ENCODE results near the gene GIMAP1. TPM values are rescaled to one million over a fixed set of nuclear protein-coding genes. Genes with fewer than 3 reads are reported as not detected.

The GIMAP1 gene
- total RNA-seq, 1 donor from 2014 or later, result 4.4 TPM

GRCh38 chr7:150721970-150722373 is 5.6 kb downstream of the GIMAP1 start:
- no peak for DNase-seq (ENCODE audit: low spot score)

DNA sequence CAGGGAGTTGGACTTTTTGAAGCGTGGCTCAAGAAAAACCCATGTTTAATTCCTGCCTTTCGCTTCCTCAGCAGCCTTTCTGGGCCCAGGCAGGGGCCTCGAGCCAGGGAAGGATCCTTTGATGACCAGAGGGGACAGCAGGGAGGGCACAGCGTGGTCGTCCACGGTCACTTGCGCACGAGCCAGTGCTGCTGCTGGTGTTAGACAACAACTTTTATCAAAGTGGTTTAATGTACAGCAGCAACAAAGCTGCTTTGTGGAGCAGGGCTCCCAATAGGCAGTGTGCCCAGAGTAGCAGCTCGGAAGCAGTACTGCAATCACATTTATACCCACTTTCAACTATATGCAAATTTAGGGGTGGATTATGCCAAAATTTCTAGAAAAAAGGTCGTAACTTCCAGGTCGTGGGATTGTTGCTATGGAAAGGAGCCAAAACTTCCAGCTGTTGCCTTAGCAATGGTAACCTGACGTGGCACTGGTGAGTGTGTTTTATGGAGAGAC is 6.1 kb downstream of the GIMAP1 start:
- no peak for DNase-seq (ENCODE audit: low spot score)

DNA sequence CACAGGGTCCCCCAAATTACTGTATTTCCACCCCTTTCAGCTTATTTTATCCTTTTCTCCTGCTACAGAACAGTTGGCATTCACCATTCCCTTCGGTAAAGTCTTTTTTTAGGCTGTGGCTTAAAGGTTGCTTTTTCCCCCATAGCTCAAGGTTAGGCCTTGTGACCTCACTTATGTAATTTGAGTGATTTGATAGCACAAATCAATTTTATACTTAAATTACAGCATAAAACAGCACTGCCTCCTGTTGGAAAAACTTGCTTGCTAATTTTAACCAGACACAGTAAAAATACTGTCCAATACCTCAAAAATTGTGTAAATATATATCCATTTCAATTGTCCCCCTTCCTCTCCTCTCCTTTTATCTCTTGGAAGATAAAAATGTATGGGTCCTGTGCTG is 7.1 kb downstream of the GIMAP1 start:
- DNase-seq (ENCODE audit: low spot score), result no peak

DNA sequence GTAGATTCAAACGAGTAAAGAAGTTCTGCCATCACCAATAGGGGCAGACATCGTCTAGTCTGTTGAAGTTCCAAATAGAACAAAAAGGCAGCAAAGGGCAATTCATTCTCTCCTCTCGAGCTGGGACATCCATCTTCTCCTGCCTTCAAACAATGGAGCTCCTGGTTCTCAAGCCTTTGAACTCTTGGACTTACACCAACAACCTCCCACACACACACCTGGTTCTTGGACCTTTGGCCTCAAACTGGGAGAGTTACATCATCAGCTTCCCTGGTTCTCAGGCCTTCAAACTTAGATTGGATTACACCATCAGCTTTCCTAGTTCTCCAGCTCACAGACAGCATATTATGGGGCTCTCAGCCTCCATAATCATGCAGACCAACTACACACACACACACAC is 11.0 kb downstream of the GIMAP1 start:
- DNase-seq (ENCODE audit: low spot score), result no peak

GRCh38 chr7:150728011-150728410 is 11.6 kb downstream of the GIMAP1 start:
- DNase-seq (ENCODE audit: low spot score), result no peak

- no peak for DNase-seq (ENCODE audit: low spot score)
Observed at GRCh38 chr7:150728609-150729008, 12.2 kb downstream of the GIMAP1 start.

GRCh38 chr7:150731916-150732315 is 15.5 kb downstream of the GIMAP1 start:
- DNase-seq (ENCODE audit: low spot score), result no peak

DNA sequence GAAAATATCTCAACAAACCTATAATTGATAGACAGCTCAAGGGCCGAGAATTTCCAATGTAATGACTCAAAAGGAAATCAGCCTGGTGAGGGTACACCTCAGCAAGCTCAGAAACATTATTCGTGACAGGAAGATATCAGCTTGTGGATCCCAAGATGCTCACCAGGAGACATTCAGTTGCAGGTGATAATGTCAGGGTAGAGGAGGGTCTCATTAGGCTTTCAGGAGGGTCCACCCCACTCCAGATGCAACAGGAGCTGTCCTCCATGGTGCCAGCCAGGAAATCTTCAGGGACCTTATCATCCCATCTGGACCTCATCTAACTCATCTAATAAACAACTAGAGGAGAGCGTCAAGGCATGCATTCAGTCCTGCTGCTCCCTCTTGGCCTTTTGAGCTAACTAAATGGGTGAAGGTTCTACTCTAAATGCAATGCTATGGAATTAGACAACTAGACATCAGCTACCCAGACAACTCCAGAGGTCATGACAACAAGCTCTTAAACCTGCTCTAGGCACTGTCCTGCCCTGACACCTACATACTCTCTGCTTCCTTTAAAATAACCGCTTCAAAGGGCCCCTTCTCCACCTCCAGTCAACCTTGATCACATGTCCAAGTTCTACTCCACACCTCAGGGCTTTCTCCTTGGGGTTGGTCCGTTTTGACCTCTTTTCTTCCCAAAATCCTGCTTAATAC is 16.5 kb downstream of the GIMAP1 start:
- DNase-seq (ENCODE audit: low spot score), result no peak

DNA sequence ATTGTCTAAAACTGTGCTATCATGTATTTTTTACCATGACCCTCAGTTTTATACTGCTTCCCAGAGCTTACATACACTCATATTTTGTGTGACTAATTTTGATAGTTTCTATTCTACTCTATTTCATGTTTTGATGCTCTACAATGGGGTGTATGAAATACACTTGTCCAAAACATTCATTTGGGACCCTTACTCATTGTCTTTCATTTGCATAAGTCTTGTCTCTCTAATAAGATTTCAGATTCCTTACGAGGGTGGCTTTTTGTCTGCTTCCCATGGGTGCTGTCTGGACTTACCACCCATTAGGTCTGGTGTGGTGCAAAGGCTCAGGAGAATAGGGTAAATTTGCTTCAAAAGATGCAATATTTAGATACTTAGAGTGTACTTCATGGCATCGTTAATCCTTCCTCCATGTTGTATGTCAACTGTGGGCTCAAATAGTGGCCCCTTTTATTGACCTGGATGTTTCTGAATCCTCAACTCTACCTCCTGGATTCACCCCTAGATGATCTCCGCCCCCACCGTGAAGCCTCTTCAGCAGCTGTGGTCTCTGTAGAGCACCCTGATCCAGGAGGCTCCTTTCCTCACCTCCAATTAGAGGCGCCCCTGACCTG is 17.2 kb downstream of the GIMAP1 start:
- no peak for DNase-seq (ENCODE audit: low spot score)

DNA sequence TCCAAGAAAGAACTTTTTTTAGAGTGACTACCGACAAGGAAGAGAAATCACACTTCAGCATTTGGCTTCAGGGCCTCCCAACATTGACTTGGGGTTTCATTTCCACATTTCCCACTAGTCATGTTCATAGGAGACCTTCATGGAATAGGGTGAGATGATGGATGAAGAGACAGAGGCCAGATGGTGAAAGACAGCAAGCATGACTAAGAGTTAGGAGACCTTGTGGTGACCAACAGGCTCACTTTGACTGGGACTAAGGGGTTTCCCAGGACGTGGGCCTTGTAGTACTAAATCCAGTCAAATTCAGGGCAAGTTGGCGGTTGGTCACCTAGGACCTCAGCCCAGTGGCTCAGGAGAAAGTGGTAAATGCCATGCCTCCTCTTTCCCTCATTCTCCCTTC is 17.8 kb downstream of the GIMAP1 start:
- DNase-seq (ENCODE audit: low spot score), result no peak

- no peak for DNase-seq (ENCODE audit: low spot score)
Observed at GRCh38 chr7:150735596-150736358, 19.4 kb downstream of the GIMAP1 start.

- DNase-seq (ENCODE audit: low spot score), result no peak
Observed at GRCh38 chr7:150736864-150737263, 20.5 kb downstream of the GIMAP1 start.

- DNase-seq (ENCODE audit: low spot score), result no peak
Observed at GRCh38 chr7:150737265-150738055, 21.0 kb downstream of the GIMAP1 start, which contains the start of gene GIMAP5. TSS of gene GIMAP5 (plus strand) at chr7:150737418. CDS start at chr7:150740885, 3,467 bp downstream.

GRCh38 chr7:150738092-150738491 is 21.7 kb downstream of the GIMAP1 start:
- DNase-seq (ENCODE audit: low spot score), result no peak

GRCh38 chr7:150738591-150739001 is 22.2 kb downstream of the GIMAP1 start:
- no peak for DNase-seq (ENCODE audit: low spot score)

DNA sequence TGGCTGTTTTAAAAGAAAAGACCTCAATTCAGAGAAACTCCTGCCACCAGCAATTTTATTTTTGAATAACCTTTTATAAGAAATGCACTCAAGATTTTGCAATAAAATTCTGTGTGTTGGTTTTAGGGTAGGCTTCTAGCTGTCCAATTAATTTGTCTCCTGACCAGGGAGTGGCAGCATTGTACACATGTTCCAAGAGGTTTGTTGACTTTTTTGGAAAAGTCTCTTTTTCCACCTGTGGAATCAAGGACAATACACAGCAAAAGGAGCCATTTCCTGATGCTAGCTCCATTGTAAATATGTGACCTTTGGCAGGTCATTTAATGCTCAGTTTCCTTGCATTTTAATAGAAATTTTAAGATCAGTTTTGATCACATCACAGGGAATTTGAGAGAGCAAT is 22.6 kb downstream of the GIMAP1 start:
- no peak for DNase-seq (ENCODE audit: low spot score)

- no peak for DNase-seq (ENCODE audit: low spot score)
Observed at GRCh38 chr7:150740053-150740452, 23.6 kb downstream of the GIMAP1 start.

- no peak for DNase-seq (ENCODE audit: low spot score)
Observed at GRCh38 chr7:150742286-150742968, 26.0 kb downstream of the GIMAP1 start.

GRCh38 chr7:150744041-150744656 is 27.7 kb downstream of the GIMAP1 start:
- no peak for DNase-seq (ENCODE audit: low spot score)

GRCh38 chr7:150745086-150745485 is 28.7 kb downstream of the GIMAP1 start:
- no peak for DNase-seq (ENCODE audit: low spot score)

Measured in mesenteric fat pad (tissue), 1 donor.